Mucosa of stomach (tissue), 1 donor: ENCODE results near the gene ZFHX3.

ENCODE experiments used
- H3K27me3 ChIP-seq: one replicate; pipeline ENCODE4 v1.7.0; 2013; ENCODE audit warnings: mild to moderate bottlenecking, low read length; ENCODE audit not compliant: control insufficient read depth, insufficient read depth
- H3K36me3 ChIP-seq: one replicate; pipeline ENCODE4 v1.7.0; 2013; ENCODE audit warnings: low read length; ENCODE audit not compliant: control insufficient read depth, insufficient read depth
- H3K4me1 ChIP-seq: one replicate; pipeline ENCODE4 v1.7.0; 2013; ENCODE audit warnings: mild to moderate bottlenecking, low read length; ENCODE audit not compliant: control insufficient read depth, insufficient read depth
- H3K4me3 ChIP-seq: one replicate; pipeline ENCODE4 v1.7.0; 2013; ENCODE audit warnings: low read length
- H3K9ac ChIP-seq: one replicate; pipeline ENCODE4 v1.7.0; 2013; ENCODE audit warnings: mild to moderate bottlenecking, low read length, moderate library complexity
- H3K9me3 ChIP-seq: one replicate; pipeline ENCODE4 v1.7.0; 2013; ENCODE audit warnings: mild to moderate bottlenecking, low read length, moderate library complexity; ENCODE audit not compliant: control insufficient read depth
- donor health status: Pancreatic carcinoma.

ZFHX3 gene

GRCh38 chr16:72937916-72938794 lies 109.8 kb downstream of the ZFHX3 start:
- H3K4me3 ChIP-seq: no peak overlapping the region

GRCh38 chr16:72937360-72937759 lies 110.6 kb downstream of the ZFHX3 start:
- H3K9ac ChIP-seq: no peak overlapping the region
- no peak overlapping the region for H3K4me3 ChIP-seq
- no peaks in the 10 kb centered on the region for H3K36me3 ChIP-seq
- H3K9me3 ChIP-seq: no peaks in the 10 kb centered on the region
- no peaks in the 10 kb centered on the region for H3K27me3 ChIP-seq
- H3K4me1 ChIP-seq: peaks cover 27% of the 10 kb centered on the region

More at GRCh38 chr16:72937916-72938794, 109.8 kb downstream of the ZFHX3 start:
- no peaks in the 10 kb centered on the region for H3K9me3 ChIP-seq
- H3K9ac ChIP-seq: no peak overlapping the region
- no peaks in the 10 kb centered on the region for H3K36me3 ChIP-seq
- H3K27me3 ChIP-seq: no peaks in the 10 kb centered on the region
- H3K4me1 ChIP-seq: peaks cover 27% of the 10 kb centered on the region

GRCh38 chr16:72936408-72936807 lies 111.5 kb downstream of the ZFHX3 start:
- no peaks in the 10 kb centered on the region for H3K36me3 ChIP-seq
- H3K4me3 ChIP-seq: no peak overlapping the region
- no peaks in the 10 kb centered on the region for H3K27me3 ChIP-seq
- H3K9me3 ChIP-seq: no peaks in the 10 kb centered on the region
- no peak overlapping the region for H3K9ac ChIP-seq
- H3K4me1 ChIP-seq: peaks cover 33% of the 10 kb centered on the region

- Histone ChIP-seq H3K9me3 (no peaks in the 10 kb centered on the region), H3K9ac (no peak overlapping the region), H3K4me3 (no peak overlapping the region), H3K27me3 (no peaks in the 10 kb centered on the region), H3K4me1 (peaks cover 36% of the 10 kb centered on the region), H3K36me3 (no peaks in the 10 kb centered on the region)
These were observed 112.0 kb downstream of the ZFHX3 start for GRCh38 chr16:72935896-72936295.

GRCh38 chr16:72934636-72935403 lies 113.1 kb downstream of the ZFHX3 start:
- peaks cover 29% of the 10 kb centered on the region for H3K4me1 ChIP-seq
- no peak overlapping the region for H3K4me3 ChIP-seq
- no peaks in the 10 kb centered on the region for H3K9me3 ChIP-seq
- no peak overlapping the region for H3K9ac ChIP-seq
- H3K36me3 ChIP-seq: no peaks in the 10 kb centered on the region
- no peaks in the 10 kb centered on the region for H3K27me3 ChIP-seq

- no peaks in the 10 kb centered on the region for H3K9me3 ChIP-seq
- H3K36me3 ChIP-seq: no peaks in the 10 kb centered on the region
- no peak overlapping the region for H3K4me3 ChIP-seq
- H3K9ac ChIP-seq: no peak overlapping the region
- H3K4me1 ChIP-seq: peaks cover 22% of the 10 kb centered on the region
- no peaks in the 10 kb centered on the region for H3K27me3 ChIP-seq
These were observed 115.1 kb downstream of the ZFHX3 start for GRCh38 chr16:72932677-72933335.

GRCh38 chr16:72932050-72932449 lies 115.9 kb downstream of the ZFHX3 start:
- H3K4me3 ChIP-seq: no peak overlapping the region
- peaks cover 25% of the 10 kb centered on the region for H3K4me1 ChIP-seq
- no peaks in the 10 kb centered on the region for H3K9me3 ChIP-seq
- no peaks in the 10 kb centered on the region for H3K27me3 ChIP-seq
- H3K9ac ChIP-seq: no peak overlapping the region
- no peaks in the 10 kb centered on the region for H3K36me3 ChIP-seq

- Histone ChIP-seq H3K4me1 (peaks cover 25% of the 10 kb centered on the region), H3K36me3 (no peaks in the 10 kb centered on the region), H3K27me3 (no peaks in the 10 kb centered on the region), H3K9me3 (no peaks in the 10 kb centered on the region), H3K4me3 (no peak overlapping the region), H3K9ac (no peak overlapping the region)
These were observed 117.5 kb downstream of the ZFHX3 start for GRCh38 chr16:72930396-72930795.

- H3K9ac ChIP-seq: no peak overlapping the region
- no peak overlapping the region for H3K4me3 ChIP-seq
- peaks cover 31% of the 10 kb centered on the region for H3K4me1 ChIP-seq
These were observed 119.6 kb downstream of the ZFHX3 start for GRCh38 chr16:72928090-72928981.

GRCh38 chr16:72927199-72928089 lies 120.5 kb downstream of the ZFHX3 start:
- Histone ChIP-seq H3K27me3 (no peaks in the 10 kb centered on the region), H3K9me3 (no peaks in the 10 kb centered on the region), H3K9ac (no peak overlapping the region), H3K4me3 (no peak overlapping the region), H3K4me1 (peaks cover 31% of the 10 kb centered on the region), H3K36me3 (no peaks in the 10 kb centered on the region)

More at GRCh38 chr16:72928090-72928981, 119.6 kb downstream of the ZFHX3 start:
- Histone ChIP-seq H3K27me3 (no peaks in the 10 kb centered on the region), H3K9me3 (no peaks in the 10 kb centered on the region), H3K36me3 (no peaks in the 10 kb centered on the region)
